K562 (cell line): ENCODE results near the gene AGAP1. TPM values are rescaled to one million over a fixed set of nuclear protein-coding genes. Genes with fewer than 3 reads are reported as not detected.

Experiments used
- CEBPZ ChIP-seq: fragments of 150-350 bp; IDR thresholded peaks from 2 replicates; pipeline ENCODE4 v1.6.1; 2014; ENCODE audit warnings: low read depth, mild to moderate bottlenecking, low read length, borderline replicate concordance
- CTBP1 ChIP-seq: fragments of 450-650 bp; IDR thresholded peaks from 2 replicates; pipeline ENCODE4 v1.6.1; 2016; ENCODE audit warnings: borderline replicate concordance
- EGR1 ChIP-seq: fragments of 450-650 bp; conservative IDR thresholded peaks from 2 replicates; pipeline ENCODE4 v1.6.1; 2017; ENCODE audit warnings: mild to moderate bottlenecking
- GABPB1 ChIP-seq: sonication (generic); formaldehyde crosslinking; IDR thresholded peaks from 2 replicates; pipeline ENCODE4 v1.8.0; 2022; ENCODE audit warnings: mild to moderate bottlenecking, missing genetic modification reagents
- GATA2 ChIP-seq: sonication (generic); formaldehyde crosslinking; IDR thresholded peaks from 2 replicates; pipeline ENCODE4 v1.4.0; 2020; ENCODE audit warnings: mild to moderate bottlenecking, missing genetic modification reagents
- MEIS2 ChIP-seq: fragments of 450-650 bp; IDR thresholded peaks from 2 replicates; pipeline ENCODE4 v1.6.1; 2014; ENCODE audit warnings: mild to moderate bottlenecking; ENCODE audit not compliant: partially characterized antibody
- MTA2 ChIP-seq: fragments of 450-650 bp; IDR thresholded peaks from 2 replicates; pipeline ENCODE4 v1.6.1; 2016; ENCODE audit warnings: low read depth
- SNIP1 ChIP-seq: fragments of 450-650 bp; IDR thresholded peaks from 2 replicates; pipeline ENCODE4 v1.7.1; 2017; ENCODE audit warnings: low read depth, mild to moderate bottlenecking
- ZNF184 ChIP-seq: sonication (generic); formaldehyde crosslinking; IDR thresholded peaks from 2 replicates; pipeline ENCODE4 v1.5.0; 2020; ENCODE audit warnings: missing genetic modification reagents
- ZNF311 ChIP-seq: fragments of 250-450 bp; sonication (Bioruptor Pico); IDR thresholded peaks from 2 replicates; pipeline ENCODE4 v1.4.0; 2020; ENCODE audit warnings: mild to moderate bottlenecking, moderate library complexity
- ZNF589 ChIP-seq: fragments of 200-800 bp; sonication (Bioruptor generic); IDR thresholded peaks from 2 replicates; pipeline ENCODE4 v1.6.1; 2016; ENCODE audit warnings: low read depth, missing genetic modification characterization, missing compliant biosample characterization
- ZNF707 ChIP-seq: fragments of 250-450 bp; sonication (Bioruptor Pico); conservative IDR thresholded peaks from 2 replicates; pipeline ENCODE4 v1.8.0; 2022; ENCODE audit warnings: inconsistent platforms, mild to moderate bottlenecking, moderate library complexity
- ZNF76 ChIP-seq: fragments of 250-450 bp; sonication (Bioruptor Pico); IDR thresholded peaks from 2 replicates; pipeline ENCODE4 v1.4.0; 2020; ENCODE audit warnings: mild to moderate bottlenecking, moderate library complexity, borderline replicate concordance
- ZNF778 ChIP-seq: fragments of 450-650 bp; formaldehyde crosslinking; IDR thresholded peaks from 2 replicates; pipeline ENCODE4 v1.4.0; 2020; ENCODE audit warnings: mild to moderate bottlenecking, moderate library complexity
- polyA plus RNA-seq, 8 experiments: library from polyadenylated mRNA; depleted of rRNA in 4 of 8; stranded (reverse) in 5 of 8; unstranded in 3 of 8; fragments of >200 nt; fragmentation: Nextera tagmentation in 2 of 8; fragmentation: Illumina TruSeq in 1 of 8; extraction: Ambion mirVana in 2 of 8; extraction: Trizol in 1 of 8; gene quantifications; 2 replicates each; pipeline versions ENCODE4 v1.2.1 to v1.2.3, GENCODE V29; 2011 to 2014; ENCODE audit warnings: inconsistent platforms in 1 of 8, missing spikeins in 1 of 8
- total RNA-seq, 7 experiments: library from RNA; depleted of rRNA in 6 of 7; stranded (reverse); fragments of >200 nt in 6 of 7; fragmentation: Illumina TruSeq in 2 of 7; extraction: Trizol in 2 of 7; gene quantifications; 2 replicates each; pipeline versions ENCODE4 v1.2.1 to v1.2.3, GENCODE V29; 2011 to 2021; ENCODE audit warnings: low replicate concordance in 1 of 7
- TF ChIP-seq, protein P1 (sequence below): fragments of 450-650 bp; IDR thresholded peaks from 2 replicates; pipeline ENCODE4 v1.6.1; 2016; ENCODE audit warnings: low read depth

Gene AGAP1
- total and polyA plus RNA-seq, 9 of the 15 experiments (the other 6 are each of a cell fraction or from before 2014, with no cell fraction given), result 1.3 to 24.0 (median 10.6) TPM

DNA sequence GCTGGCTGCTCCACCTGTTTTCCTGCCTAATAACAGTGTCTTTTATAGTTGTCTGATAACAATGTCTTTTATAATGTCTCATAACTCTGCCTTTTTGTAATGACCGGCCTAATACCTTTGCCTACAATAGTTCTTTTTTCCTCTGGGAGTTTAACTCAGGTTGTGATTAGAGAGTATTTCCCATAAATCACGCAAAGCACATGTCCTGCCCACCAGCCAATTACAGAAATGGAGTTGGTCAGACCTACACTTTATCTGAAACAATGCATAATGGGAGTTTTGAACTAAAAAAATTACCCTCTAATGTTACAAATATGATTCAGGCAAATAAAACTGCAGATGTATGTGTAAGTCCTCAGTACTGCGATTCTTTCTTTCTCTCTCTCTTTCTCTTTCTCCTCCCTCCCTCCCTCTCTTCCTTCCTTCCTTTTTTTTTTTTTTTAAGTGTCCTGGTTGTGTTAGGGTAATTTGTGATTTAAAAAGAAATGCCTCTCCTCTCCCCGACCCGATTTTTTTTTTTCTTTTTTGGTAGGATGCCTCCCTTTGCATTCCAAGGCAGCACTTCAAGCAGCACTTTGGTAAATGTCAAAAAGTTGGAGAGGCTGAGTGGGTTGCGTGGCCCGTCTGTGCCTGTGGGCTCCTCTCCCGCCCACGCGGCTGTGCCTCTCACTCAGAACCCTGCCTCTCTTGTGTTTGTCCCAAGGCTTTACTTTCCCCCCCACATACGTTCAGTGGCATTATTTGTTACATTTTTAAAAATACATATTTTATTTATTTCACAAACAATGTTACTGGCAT is 147.3 kb downstream of the AGAP1 start (continued):
- TF ChIP-seq, protein P1, sequence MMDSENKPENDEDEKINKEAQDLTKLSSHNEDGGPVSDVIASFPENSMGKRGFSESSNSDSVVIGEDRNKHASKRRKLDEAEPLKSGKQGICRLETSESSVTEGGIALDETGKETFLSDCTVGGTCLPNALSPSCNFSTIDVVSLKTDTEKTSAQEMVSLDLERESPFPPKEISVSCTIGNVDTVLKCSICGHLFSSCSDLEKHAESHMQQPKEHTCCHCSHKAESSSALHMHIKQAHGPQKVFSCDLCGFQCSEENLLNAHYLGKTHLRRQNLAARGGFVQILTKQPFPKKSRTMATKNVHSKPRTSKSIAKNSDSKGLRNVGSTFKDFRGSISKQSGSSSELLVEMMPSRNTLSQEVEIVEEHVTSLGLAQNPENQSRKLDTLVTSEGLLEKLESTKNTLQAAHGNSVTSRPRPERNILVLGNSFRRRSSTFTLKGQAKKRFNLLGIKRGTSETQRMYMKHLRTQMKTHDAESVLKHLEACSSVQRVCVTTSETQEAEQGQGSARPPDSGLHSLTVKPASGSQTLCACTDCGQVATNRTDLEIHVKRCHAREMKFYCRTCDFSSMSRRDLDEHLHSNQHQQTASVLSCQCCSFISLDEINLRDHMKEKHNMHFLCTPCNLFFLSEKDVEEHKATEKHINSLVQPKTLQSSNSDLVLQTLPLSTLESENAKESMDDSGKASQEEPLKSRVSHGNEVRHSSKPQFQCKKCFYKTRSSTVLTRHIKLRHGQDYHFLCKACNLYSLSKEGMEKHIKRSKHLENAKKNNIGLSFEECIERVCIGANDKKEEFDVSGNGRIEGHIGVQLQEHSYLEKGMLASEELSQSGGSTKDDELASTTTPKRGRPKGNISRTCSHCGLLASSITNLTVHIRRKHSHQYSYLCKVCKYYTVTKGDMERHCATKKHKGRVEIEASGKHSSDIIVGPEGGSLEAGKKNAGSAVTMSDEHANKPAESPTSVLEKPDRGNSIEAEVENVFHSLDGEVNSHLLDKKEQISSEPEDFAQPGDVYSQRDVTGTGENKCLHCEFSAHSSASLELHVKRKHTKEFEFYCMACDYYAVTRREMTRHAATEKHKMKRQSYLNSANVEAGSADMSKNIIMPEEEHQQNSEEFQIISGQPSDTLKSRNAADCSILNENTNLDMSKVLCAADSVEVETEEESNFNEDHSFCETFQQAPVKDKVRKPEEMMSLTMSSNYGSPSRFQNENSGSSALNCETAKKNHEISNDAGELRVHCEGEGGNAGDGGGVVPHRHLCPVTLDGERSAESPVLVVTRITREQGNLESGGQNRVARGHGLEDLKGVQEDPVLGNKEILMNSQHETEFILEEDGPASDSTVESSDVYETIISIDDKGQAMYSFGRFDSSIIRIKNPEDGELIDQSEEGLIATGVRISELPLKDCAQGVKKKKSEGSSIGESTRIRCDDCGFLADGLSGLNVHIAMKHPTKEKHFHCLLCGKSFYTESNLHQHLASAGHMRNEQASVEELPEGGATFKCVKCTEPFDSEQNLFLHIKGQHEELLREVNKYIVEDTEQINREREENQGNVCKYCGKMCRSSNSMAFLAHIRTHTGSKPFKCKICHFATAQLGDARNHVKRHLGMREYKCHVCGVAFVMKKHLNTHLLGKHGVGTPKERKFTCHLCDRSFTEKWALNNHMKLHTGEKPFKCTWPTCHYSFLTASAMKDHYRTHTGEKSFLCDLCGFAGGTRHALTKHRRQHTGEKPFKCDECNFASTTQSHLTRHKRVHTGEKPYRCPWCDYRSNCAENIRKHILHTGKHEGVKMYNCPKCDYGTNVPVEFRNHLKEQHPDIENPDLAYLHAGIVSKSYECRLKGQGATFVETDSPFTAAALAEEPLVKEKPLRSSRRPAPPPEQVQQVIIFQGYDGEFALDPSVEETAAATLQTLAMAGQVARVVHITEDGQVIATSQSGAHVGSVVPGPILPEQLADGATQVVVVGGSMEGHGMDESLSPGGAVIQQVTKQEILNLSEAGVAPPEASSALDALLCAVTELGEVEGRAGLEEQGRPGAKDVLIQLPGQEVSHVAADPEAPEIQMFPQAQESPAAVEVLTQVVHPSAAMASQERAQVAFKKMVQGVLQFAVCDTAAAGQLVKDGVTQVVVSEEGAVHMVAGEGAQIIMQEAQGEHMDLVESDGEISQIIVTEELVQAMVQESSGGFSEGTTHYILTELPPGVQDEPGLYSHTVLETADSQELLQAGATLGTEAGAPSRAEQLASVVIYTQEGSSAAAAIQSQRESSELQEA, result no peak
- TF ChIP-seq EGR1 (peak; percentile 72), ZNF184 (no peak), ZNF778 (CRISPR knock-in tag) (no peak), MTA2 (no peak), MEIS2 (peak; percentile 61), SNIP1 (no peak), ZNF589 (CRISPR knock-in tag) (no peak), GATA2 (CRISPR knock-in tag) (no peak), GABPB1 (no peak), CTBP1 (no peak), ZNF707 (CRISPR knock-in tag) (no peak), ZNF311 (CRISPR knock-in tag) (no peak), ZNF76 (CRISPR knock-in tag) (no peak), CEBPZ (no peak)
